BE2C (cell line): ENCODE measurements around the gene RFK.

Experiments
- DNase-seq: peaks from one replicate; pipeline ENCODE4 v3.0.0-alpha.2; 2020
- H3K27me3 ChIP-seq: fragments of 250-450 bp; sonication (Bioruptor Pico); 2 replicates; pipeline ENCODE4 v1.5.1; 2020; ENCODE audit warnings: mild to moderate bottlenecking
- H3K36me3 ChIP-seq: fragments of 250-450 bp; sonication (Bioruptor Pico); 2 replicates; pipeline ENCODE4 v1.5.1; 2020; ENCODE audit warnings: mild to moderate bottlenecking
- H3K4me1 ChIP-seq: fragments of 250-450 bp; sonication (Bioruptor Pico); 2 replicates; pipeline ENCODE4 v1.5.1; 2020
- H3K4me3 ChIP-seq: 2 replicates; pipeline ENCODE4 v1.5.1; 2011; ENCODE audit warnings: low read depth, low read length
- H3K9me3 ChIP-seq: fragments of 250-450 bp; sonication (Bioruptor Pico); 2 replicates; pipeline ENCODE4 v1.5.1; 2020
- CTCF ChIP-seq: IDR thresholded peaks from 2 replicates; pipeline ENCODE4 v1.5.1; 2012; ENCODE audit warnings: mild to moderate bottlenecking, low read depth, low read length

RFK gene

DNA sequence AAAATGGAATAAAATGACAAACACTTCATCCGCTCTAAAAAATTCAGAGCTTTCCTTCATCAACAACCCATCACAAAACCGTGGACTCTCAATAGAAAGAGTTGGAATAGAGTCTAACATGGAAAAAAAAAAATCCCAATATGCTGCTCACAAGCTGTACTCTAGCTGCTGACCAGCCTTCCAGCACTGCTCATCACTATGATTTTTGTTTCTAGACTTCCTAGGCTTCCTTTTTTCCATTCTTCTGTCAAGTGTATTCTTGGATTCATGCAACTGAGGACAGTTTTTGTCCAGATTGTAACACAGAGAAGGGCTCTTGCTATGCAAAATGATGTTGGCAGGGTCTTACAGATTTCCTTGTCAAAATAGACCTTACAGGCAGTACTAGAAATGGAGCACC, 34.5 kb downstream of the RFK start:
- H3K36me3 ChIP-seq = no peaks in the 10 kb centered on the region
- no peaks in the 10 kb centered on the region for H3K9me3 ChIP-seq
- no peaks in the 10 kb centered on the region for H3K27me3 ChIP-seq
- H3K4me3 ChIP-seq = no peak overlapping the region
- no peak for DNase-seq
- TF ChIP-seq CTCF = no peak
- H3K4me1 ChIP-seq = peaks cover 39% of the 10 kb centered on the region

DNA sequence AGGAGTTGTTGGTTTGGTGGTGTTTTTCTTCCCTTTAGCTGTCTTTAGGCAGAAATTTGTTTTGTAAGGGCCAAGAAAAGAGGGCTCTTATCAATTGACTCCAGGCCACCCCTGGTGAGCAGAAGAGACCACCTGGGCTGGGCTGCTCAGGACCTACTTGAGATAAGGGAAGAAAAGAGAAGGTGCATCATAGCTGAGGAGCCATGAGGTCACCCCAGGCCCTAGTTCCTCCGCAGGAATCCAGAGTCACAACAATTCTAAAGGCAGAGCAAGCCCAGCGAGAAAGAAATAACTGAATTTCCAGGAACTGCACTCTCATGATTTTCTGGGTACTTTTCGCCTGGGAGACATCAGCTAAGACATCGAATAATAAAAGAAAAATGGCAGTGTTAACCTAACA, 34.9 kb downstream of the RFK start:
- H3K4me3 ChIP-seq = no peak overlapping the region
- TF ChIP-seq CTCF = no peak

GRCh38 chr9:76358628-76359280, 35.5 kb downstream of the RFK start:
- no peaks in the 10 kb centered on the region for H3K9me3 ChIP-seq
- no peaks in the 10 kb centered on the region for H3K36me3 ChIP-seq
- no peak for DNase-seq
- no peak overlapping the region for H3K4me3 ChIP-seq
- H3K27me3 ChIP-seq = no peaks in the 10 kb centered on the region
- TF ChIP-seq CTCF = no peak
- H3K4me1 ChIP-seq = peaks cover 28% of the 10 kb centered on the region

More for the DNA sequence above, 34.9 kb downstream of the RFK start:
- no peaks in the 10 kb centered on the region for H3K36me3 ChIP-seq
- peaks cover 35% of the 10 kb centered on the region for H3K4me1 ChIP-seq
- no peak for DNase-seq
- no peaks in the 10 kb centered on the region for H3K9me3 ChIP-seq
- H3K27me3 ChIP-seq = no peaks in the 10 kb centered on the region

- no peaks in the 10 kb centered on the region for H3K36me3 ChIP-seq
- DNase-seq = no peak
- no peaks in the 10 kb centered on the region for H3K27me3 ChIP-seq
- peaks cover 16% of the 10 kb centered on the region for H3K4me1 ChIP-seq
- no peak for TF ChIP-seq CTCF
- no peaks in the 10 kb centered on the region for H3K9me3 ChIP-seq
- H3K4me3 ChIP-seq = no peak overlapping the region
These were observed 36.7 kb downstream of the RFK start for GRCh38 chr9:76357555-76357954.

- no peak for DNase-seq
- Histone ChIP-seq H3K36me3 (no peaks in the 10 kb centered on the region), H3K4me1 (peaks cover 3% of the 10 kb centered on the region; the same call in 1 of the 2 replicates), H3K4me3 (no peak overlapping the region), H3K9me3 (no peaks in the 10 kb centered on the region), H3K27me3 (no peaks in the 10 kb centered on the region)
- no peak for TF ChIP-seq CTCF
These were observed 38.3 kb downstream of the RFK start for GRCh38 chr9:76355886-76356285.

GRCh38 chr9:76354221-76354620, 40.0 kb downstream of the RFK start:
- no peaks in the 10 kb centered on the region for H3K9me3 ChIP-seq
- no peaks in the 10 kb centered on the region; the same call in 1 of the 2 replicates for H3K4me1 ChIP-seq
- no peak overlapping the region for H3K4me3 ChIP-seq
- no peaks in the 10 kb centered on the region for H3K36me3 ChIP-seq
- H3K27me3 ChIP-seq = no peaks in the 10 kb centered on the region
- no peak for DNase-seq
- no peak for TF ChIP-seq CTCF
